Amniotic stem cell (primary cell): ENCODE measurements around the gene CBLC.

Experiments
- DNase-seq: peaks from one replicate; lab custom pipeline; 2025; lab: John Stamatoyannopoulos, UW

CBLC gene

GRCh38 chr19:44746946-44747738 is 30.5 kb upstream of the CBLC start:
- peak; percentile 79 for DNase-seq

- DNase-seq, result peak; percentile 47
Measured at GRCh38 chr19:44747739-44748425, 29.8 kb upstream of the CBLC start.

GRCh38 chr19:44748426-44749254 is 29.1 kb upstream of the CBLC start, which contains the start of gene BCL3:
BCL3 (plus strand) TSS chr19:44748708; CDS start chr19:44748791, 83 bp downstream.
- DNase-seq, result no peak

GRCh38 chr19:44749292-44749691 is 28.4 kb upstream of the CBLC start:
- DNase-seq, result no peak

DNA sequence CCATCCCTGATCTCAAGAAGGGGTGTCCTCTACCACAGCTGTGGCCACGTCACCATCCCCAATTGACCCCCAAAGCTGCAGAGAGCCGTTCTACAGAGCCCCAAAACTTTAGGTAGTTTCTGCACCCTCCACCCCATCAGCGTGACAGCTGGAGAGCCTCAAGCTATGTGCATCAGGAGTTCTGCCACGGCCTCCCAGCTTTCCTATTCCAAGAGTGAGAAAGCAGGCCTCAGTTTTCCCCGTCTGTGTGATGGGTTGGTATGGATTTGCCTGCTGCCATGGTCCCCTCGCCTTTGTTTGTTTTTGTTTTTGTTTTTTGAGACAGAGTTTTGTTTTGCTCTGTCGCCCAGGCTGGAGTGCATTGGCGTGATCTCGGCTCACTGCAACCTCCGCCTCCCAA is 27.7 kb upstream of the CBLC start:
- DNase-seq, result no peak

- no peak for DNase-seq
Measured at GRCh38 chr19:44752123-44752815, 25.4 kb upstream of the CBLC start.

GRCh38 chr19:44752816-44753625 is 24.7 kb upstream of the CBLC start:
- DNase-seq, result peak; percentile 78

DNA sequence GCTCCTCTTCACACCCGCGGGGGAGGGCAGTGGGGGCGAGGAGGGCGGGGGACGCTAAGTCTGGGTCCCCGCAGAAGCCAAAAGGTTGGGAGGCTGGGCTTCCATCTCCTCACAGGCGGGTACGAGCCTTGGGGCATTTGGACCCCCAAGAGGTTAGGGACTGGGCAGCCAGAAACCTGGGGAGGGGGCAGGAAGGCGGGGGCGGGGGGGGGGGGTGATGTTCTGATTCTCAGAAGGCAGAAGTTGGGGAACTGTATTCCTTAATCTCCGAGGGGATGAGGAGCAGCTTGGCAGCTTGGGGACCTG is 24.1 kb upstream of the CBLC start:
- DNase-seq, result no peak

- DNase-seq, result no peak
Measured at GRCh38 chr19:44753932-44754749, 23.5 kb upstream of the CBLC start.

DNA sequence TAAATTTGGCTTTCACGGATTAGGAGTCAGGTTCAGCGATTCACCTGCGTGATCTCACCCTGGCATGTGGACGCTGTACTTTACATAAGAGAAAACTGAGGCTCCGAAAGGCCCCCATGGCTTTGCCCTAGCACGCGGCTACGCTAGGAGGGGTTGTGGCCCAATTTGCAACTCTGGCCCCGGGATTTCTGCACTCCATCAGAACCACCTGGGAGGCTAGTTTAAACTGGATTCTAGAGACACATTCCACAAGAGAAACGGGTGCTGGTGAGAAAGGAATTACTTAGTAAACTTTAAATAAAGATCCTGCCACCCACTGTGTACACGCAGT is 23.0 kb upstream of the CBLC start:
- no peak for DNase-seq

GRCh38 chr19:44755219-44755618 is 22.5 kb upstream of the CBLC start:
- no peak for DNase-seq

DNA sequence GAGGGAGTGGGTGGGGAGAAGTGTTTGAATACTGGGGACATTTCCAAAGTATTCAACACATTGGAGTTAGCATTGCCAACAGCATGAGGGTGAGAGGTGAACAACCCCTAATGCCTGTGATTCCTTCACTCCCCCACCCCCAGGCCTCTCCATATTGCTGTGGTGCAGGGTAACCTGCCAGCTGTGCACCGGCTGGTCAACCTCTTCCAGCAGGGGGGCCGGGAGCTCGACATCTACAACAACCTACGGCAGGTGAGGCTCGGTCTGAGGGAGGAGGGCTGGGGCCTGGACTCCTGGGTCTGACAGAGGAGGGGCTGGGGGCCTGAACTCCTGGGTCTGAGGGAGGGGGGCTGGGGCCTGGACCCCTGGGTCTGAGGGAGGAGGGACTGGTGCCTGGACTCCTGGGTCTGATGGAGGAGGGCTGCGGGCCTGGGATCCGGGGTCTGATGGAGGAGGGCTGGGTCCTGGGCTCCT is 21.6 kb upstream of the CBLC start:
- no peak for DNase-seq

- DNase-seq, result no peak
Measured at GRCh38 chr19:44757057-44757734, 20.5 kb upstream of the CBLC start.

- DNase-seq, result no peak
Measured at GRCh38 chr19:44757735-44758505, 19.8 kb upstream of the CBLC start.

GRCh38 chr19:44758596-44758995 is 19.1 kb upstream of the CBLC start:
- no peak for DNase-seq

- no peak for DNase-seq
Measured at GRCh38 chr19:44759083-44759804, 18.4 kb upstream of the CBLC start.

DNA sequence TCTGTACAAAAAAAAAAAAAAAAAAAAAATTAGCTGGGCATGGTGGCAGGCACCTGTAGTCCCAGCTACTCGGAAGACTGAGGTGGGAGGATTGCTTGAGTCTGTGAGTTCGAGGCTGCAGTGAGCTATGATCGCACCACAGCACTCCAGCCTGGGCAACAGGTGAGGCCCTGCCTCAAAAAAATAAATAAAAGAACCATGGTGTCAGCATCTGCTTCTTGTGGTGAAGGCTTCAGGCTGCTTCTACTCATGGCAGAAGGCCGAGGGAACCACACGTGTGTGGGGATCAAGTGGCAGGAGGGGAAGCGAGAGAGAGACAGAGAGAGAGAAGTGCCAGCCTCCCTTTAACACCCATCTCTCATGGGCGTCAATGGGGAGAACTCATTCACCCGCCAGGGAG is 15.7 kb upstream of the CBLC start:
- DNase-seq, result no peak
